ENCODE results near the gene PTPN22.
A peak's percentile ranks its signal among the peaks of the same experiment; 100 is the strongest.

The PTPN22 gene

DNA sequence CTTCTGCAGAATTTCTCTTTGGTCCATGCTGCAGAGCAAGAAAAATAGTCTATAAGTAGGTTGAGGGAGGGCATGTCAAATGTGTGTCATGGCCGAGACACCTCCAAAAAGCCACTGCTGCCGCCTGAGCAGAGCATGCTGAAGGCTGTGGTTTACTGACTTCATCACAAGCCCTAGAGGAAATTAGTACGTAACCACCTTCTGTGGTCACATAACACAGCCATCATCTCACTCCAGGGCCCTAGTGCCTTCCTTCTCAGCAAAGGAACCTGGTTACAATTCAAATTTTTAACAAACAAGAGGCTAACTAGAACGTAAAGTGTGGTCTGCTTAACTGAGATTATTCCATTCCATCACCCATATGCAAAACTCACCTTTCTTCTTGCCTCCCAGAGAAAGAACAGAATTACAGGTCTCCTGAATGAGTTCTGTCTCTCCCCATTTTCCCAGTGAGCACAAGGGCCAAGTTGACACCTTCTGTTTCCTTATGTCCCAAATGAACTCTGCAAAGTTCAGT, at the start of gene PTPN22:
Gene PTPN22, minus strand, starts transcription at position 116 of the 517 bp plus-strand sequence.
- peak; percentile 47 for DNase-seq (ENCODE audit: low spot score)

DNA sequence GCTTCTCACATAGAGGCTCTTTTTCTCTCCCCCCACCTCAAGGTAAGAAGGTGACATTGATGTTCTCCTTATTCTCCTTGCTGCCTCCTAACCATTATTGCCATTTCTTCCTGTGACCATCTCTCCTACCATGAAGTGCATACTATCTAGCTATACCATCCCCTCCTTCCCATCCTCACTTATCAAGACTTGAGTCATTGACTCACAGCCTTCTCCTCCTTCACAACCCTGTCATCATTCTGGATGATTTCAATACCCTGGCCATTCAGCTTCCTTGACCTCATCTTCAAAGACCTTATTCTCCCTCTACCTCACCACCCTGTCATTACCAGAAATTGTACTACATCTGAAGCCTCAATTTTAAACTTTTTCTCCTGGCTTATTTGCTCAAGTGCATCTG, 46.7 kb upstream of the PTPN22 start:
- no peak for DNase-seq (ENCODE audit: low spot score)

- no peak for DNase-seq (ENCODE audit: low spot score)
Observed at GRCh38 chr1:113917400-113918082, 46.0 kb upstream of the PTPN22 start.

- DNase-seq (ENCODE audit: low spot score) = no peak
Observed at GRCh38 chr1:113916974-113917373, 45.5 kb upstream of the PTPN22 start.

DNA sequence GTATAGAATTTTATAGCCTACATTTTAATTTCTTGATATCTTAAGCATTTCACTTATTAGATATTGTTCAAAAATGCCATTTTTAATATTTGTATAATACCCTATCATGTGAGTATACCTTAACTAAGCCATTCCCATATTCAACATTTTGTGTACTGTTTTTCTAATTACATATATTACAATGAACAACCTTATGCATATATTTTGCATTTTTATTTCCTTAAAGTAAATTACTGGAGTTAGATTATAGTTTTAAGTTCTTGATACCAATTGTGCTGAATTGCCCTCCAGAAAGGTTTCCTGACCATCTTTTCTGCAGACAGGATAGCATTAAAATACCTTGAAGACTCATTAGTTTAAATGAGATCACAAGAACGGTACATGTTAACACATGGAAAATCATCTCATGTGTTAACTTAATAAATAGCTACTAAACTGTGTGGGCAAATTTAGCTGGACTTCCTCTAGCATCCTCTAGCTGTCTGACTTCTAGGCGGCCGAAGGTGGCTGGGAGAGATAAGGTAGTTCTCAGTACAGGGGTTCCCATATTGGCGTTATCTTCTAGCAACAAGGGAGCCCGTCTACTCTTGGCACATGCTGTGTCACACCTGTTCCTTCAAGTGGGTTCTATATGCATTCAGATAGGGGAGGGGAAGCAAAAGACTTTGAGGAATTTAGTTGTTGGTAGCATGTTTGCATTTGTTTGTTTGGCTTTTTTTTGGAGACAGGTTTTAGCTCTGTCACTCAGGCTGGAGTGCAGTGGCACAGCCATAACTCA, 42.6 kb upstream of the PTPN22 start:
- no peak for DNase-seq (ENCODE audit: low spot score)

DNA sequence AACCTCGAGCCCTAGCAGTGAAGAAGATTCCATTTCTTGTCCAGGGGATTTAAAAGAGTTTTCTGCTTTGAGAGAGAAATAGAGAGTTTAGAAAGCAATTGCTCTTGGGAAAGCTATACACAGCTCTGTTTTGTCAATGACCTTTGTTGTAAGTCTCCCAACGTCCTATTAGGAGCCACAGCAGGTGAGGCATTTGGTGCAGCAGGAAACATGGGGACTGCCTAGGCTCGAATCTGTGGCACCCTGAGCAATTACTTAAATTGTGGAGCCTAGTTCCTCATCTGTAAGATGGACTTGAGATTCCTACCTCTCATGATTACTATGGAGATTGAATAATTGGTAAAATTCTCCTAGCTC, 41.8 kb upstream of the PTPN22 start:
- DNase-seq (ENCODE audit: low spot score) = no peak

GRCh38 chr1:113912594-113913311, 41.2 kb upstream of the PTPN22 start:
- peak; percentile 34 for DNase-seq (ENCODE audit: low spot score)

DNA sequence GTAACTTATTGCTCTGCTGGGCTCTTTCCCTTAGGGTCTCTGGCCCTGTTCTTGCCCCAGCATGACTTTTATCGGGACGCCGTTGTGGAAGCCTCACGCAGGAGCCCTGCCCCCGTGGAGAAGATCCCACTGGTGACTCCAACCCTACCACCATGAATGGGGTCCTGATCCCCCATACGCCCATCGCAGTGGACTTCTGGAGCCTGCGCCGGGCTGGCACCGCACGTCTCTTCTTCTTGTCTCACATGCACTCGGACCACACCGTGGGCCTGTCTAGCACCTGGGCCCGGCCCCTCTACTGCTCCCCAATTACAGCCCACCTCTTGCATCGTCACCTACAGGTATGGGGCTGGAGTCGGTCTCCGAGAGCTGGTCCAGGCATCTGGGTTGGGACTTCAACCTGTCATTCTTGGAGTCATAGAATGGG, 33.9 kb upstream of the PTPN22 start:
- no peak for DNase-seq (ENCODE audit: low spot score)

GRCh38 chr1:113904674-113905434, 33.3 kb upstream of the PTPN22 start, which contains the start of the genes AP4B1 and DCLRE1B:
TSS of gene AP4B1 (minus strand) at chr1:113904799. CDS start at chr1:113904717, 82 bp downstream.
TSS of gene DCLRE1B (plus strand) at chr1:113905326. CDS start at chr1:113905587, 261 bp downstream.
- DNase-seq (ENCODE audit: low spot score) = peak; percentile 99

DNA sequence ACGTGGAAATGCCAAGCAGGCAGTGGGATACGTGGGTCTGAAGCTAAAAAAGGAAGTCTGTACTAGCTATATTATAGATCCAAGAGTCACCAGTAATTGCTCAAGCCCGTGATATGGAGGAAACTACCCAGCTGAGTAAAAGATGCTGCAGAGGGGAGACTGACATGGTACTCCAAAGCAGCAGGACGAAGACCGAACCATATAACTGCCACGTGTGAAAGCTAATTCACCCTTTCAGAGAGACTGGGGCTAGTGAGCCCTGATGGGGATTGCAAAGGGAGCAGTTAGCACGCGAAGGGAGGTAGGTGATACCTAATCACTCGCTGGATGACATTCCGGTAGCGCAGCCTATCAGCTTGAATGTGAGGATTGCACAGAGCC, 32.8 kb upstream of the PTPN22 start:
- no peak for DNase-seq (ENCODE audit: low spot score)

DNA sequence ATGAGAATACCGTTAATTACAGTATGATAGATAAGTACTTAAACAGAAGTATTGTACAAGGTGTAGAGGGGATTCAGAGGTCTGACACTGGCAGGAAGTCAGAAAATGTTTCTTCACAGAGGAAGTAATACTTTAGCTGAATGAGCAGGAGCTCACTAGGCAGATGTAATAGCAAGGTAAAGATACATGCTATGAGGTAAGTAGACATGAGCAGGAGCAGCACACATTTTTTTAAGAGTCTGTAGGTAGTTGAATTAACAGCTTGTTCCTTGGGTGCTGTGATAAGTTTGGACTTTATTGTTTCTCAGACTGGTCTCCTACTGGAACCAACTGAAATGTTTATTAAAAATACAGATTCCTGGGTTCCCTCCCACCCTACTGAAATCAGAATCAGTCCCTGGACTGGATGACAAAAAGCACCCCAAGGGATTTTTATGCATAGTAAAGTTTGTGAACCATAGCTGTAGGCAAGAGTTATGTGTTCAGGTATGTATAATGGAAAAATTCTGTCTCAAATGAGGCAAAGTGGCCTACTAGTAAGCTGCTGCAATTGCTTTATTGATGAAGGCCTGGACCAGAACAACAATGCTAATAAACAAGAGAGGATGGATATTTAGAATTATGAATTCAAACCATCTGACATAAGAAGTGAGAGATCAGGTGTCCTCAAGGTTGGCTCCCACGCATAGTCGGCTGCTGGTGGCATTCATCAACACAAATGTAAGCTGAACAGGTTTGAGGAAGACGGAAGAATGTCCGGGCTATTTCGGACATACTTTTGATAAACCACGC, 32.2 kb upstream of the PTPN22 start:
- peak; percentile 9 for DNase-seq (ENCODE audit: low spot score)

DNA sequence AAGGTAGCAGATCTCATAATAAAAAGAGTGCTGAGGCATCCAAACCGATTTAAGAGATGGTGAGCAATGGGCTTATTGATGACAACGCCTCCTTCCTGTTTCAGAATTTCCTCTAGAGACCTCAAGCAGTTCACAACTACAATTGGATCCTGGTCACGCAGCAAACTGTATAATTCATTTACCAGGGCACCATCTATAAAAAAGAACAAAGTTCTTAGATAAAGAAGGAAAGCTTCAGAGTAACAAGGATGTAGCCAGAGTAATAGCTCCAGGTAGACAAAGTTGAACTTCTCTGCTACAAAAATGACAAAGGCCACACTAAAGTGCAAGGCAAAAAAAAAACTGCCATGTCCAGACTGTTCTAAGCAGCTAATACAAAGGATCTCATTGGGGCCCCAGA, 29.7 kb upstream of the PTPN22 start:
- no peak for DNase-seq (ENCODE audit: low spot score)

DNA sequence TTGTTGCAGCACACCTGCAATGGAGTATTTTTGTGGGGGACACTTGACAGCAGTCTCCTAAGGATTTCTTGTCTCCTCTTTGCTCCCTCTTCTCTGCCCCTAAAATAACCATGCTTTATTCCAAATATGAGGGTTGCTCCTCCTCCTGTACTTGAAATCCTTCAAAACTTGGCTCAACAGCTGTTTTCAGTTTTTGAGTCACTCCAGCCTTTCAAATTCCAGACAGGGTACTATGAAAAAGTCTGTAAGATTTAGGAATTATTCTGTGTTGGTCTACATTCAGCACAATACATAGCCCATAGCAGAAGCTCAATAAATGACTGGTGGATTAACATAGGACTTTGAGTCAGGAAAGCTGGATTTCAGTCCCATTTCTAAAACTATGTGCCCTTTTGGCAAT, 27.6 kb upstream of the PTPN22 start:
- DNase-seq (ENCODE audit: low spot score) = no peak

GRCh38 chr1:113898241-113898814, 26.8 kb upstream of the PTPN22 start:
- DNase-seq (ENCODE audit: low spot score) = no peak

- DNase-seq (ENCODE audit: low spot score) = no peak
Observed at GRCh38 chr1:113895961-113896360, 24.4 kb upstream of the PTPN22 start.

DNA sequence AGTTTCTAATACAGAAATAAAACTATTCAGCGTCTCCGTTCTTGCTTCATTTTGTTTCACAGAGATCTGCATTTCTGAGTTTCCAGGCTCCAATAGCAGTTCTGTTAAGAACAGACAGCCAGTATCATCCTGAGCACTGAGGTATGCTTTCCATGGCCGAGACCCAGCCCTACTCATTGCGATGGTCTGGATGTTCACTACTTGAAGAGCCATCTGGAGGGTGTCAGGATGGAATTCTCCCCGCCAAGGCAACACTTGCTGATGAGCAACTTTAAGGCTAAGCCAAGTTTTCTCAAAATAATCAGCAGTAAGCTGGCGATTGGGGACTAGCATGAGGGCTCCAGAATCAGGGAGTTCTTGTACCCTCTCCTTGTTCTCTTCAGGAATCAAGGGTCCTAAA, 23.6 kb upstream of the PTPN22 start:
- no peak for DNase-seq (ENCODE audit: low spot score)

GRCh38 chr1:113893267-113893666, 21.8 kb upstream of the PTPN22 start:
- DNase-seq (ENCODE audit: low spot score) = no peak

DNA sequence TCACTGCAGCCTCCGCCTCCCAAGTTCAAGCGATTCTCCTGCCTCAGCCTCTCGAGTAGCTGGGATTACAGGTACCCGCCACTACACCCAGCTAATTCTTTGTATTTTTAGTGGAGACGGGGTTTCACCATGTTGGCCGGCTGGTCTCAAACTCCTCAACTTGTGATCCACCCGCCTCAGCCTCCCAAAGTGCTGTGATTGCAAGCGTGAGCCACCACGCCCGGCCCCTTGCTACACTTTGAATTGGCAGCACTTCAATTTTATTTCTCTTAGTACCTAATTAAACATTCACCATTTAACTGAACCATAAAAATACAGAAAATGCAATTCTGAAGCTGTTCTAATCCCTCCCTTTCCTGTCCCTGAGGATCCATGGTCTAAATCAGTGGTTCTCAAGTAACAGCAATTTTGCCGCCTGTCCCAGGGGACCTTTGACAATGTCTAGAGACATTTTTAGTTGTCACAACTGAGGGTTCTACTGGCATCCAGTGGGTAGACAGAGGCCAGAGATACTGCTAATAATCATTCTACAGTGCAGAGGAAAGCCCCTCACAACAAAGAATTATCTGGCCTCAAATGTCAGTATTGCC, 20.2 kb upstream of the PTPN22 start:
- no peak for DNase-seq (ENCODE audit: low spot score)

- DNase-seq (ENCODE audit: low spot score) = no peak
Observed at GRCh38 chr1:113890816-113891215, 19.3 kb upstream of the PTPN22 start.
